Chondrocyte (in vitro differentiated cells): Measurements from ENCODE around the gene DUSP22. TPM values are rescaled to one million over a fixed set of nuclear protein-coding genes. Genes with fewer than 3 reads are reported as not detected.

Source experiments
- DNase-seq: peaks from one replicate; pipeline ENCODE4 v3.0.0; 2021; ENCODE audit warnings: mixed read lengths, low spot score
- H3K27ac Mint-ChIP-seq: one replicate; pipeline ENCODE4 v1.8.0; 2021; ENCODE audit warnings: mild to moderate bottlenecking, moderate library complexity, mixed read lengths; ENCODE audit not compliant: unreplicated experiment
- H3K27me3 Mint-ChIP-seq: 2 replicates; pipeline ENCODE4 v1.8.0; 2021; ENCODE audit warnings: low read depth, mixed read lengths
- H3K36me3 Mint-ChIP-seq: 2 replicates; pipeline ENCODE4 v1.8.0; 2021; ENCODE audit warnings: low read depth, mixed read lengths
- H3K4me1 Mint-ChIP-seq: 2 replicates; pipeline ENCODE4 v1.8.0; 2021; ENCODE audit warnings: low read depth, mild to moderate bottlenecking, mixed read lengths
- H3K4me3 Mint-ChIP-seq: one replicate; pipeline ENCODE4 v1.8.0; 2021; ENCODE audit warnings: mild to moderate bottlenecking, moderate library complexity, mixed read lengths; ENCODE audit not compliant: unreplicated experiment
- H3K9me3 Mint-ChIP-seq: 2 replicates; pipeline ENCODE4 v1.8.0; 2021; ENCODE audit warnings: low read depth, mixed read lengths
- total RNA-seq: library from RNA; stranded (reverse); gene quantifications from 3 replicates; pipeline ENCODE4 v1.2.1, GENCODE V29; 2021
- TF ChIP-seq, protein P1 (sequence below): fragments of 200-600 bp; sonication (generic); IDR thresholded peaks from 2 replicates; pipeline ENCODE4 v1.5.0; 2021; ENCODE audit warnings: antibody characterized with exemption, mild to moderate bottlenecking, moderate library complexity

DUSP22 gene
- total RNA-seq, 1 donor from 2014 or later: 34.2 TPM

DNA sequence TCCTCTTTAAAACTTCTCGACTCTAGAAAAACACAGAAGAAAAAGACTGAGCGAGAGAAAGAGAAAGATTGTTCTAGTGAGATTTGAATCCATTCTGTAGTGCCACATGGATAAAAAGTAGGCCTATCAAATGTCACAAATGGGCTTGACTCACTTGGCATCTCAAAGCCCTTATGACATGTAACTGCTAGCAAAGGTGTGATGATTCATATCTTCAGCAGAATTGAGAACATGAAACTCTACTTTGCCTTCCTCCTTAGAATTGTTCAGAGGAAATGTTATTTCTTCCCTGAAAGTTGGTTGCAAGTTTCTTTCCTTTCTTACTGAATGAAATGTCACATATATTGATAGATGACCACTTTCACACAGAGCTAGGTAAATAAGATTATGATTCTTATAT is 40.4 kb upstream of the DUSP22 start:
- Mint-ChIP-seq H3K4me3 (no peak overlapping the region), H3K36me3 (no peaks in the 10 kb centered on the region), H3K27me3 (peaks cover 15% of the 10 kb centered on the region), H3K27ac (no peak overlapping the region), H3K4me1 (peaks cover 2% of the 10 kb centered on the region), H3K9me3 (no peaks in the 10 kb centered on the region)
- TF ChIP-seq, protein P1, sequence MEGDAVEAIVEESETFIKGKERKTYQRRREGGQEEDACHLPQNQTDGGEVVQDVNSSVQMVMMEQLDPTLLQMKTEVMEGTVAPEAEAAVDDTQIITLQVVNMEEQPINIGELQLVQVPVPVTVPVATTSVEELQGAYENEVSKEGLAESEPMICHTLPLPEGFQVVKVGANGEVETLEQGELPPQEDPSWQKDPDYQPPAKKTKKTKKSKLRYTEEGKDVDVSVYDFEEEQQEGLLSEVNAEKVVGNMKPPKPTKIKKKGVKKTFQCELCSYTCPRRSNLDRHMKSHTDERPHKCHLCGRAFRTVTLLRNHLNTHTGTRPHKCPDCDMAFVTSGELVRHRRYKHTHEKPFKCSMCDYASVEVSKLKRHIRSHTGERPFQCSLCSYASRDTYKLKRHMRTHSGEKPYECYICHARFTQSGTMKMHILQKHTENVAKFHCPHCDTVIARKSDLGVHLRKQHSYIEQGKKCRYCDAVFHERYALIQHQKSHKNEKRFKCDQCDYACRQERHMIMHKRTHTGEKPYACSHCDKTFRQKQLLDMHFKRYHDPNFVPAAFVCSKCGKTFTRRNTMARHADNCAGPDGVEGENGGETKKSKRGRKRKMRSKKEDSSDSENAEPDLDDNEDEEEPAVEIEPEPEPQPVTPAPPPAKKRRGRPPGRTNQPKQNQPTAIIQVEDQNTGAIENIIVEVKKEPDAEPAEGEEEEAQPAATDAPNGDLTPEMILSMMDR: no peak
- DNase-seq: no peak

DNA sequence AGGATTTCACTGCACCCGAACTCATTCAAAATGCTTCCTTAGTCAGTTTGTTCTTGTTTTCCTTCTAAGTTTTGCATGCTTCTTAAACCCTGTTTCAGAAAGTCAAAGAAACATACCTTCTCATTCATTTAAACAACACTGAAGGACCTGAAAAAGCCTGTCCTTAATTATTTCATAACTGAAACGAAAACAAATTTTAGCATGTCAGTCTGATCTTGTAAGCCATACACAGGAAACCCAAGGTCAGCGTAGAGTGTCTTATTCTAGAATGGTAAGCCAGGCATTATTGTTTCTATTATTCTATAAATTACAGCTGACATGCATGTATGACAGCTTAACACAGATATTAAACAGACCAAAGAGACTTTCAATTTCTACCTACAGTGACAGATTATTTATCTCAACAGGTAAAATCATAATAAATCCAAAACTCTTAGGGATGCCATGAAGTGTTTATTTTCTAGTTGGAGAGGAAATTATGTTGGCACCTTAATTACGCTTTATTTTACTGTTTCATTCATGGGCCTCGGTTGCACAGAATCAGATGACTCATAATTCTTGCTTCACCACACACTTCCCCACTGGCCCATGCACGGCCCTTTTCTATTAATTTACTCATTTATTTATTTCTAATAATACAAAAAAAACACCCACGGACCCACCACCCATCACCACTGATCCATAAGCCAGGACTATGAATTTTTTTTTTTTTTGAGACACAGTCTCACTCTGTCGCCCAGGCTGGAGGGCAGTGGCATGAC is 39.3 kb upstream of the DUSP22 start:
- Mint-ChIP-seq H3K27ac (no peak overlapping the region), H3K4me3 (no peak overlapping the region), H3K9me3 (no peaks in the 10 kb centered on the region), H3K4me1 (peaks cover 5% of the 10 kb centered on the region), H3K27me3 (peaks cover 15% of the 10 kb centered on the region), H3K36me3 (no peaks in the 10 kb centered on the region)
- no peak for DNase-seq
- TF ChIP-seq, protein P1: no peak

DNA sequence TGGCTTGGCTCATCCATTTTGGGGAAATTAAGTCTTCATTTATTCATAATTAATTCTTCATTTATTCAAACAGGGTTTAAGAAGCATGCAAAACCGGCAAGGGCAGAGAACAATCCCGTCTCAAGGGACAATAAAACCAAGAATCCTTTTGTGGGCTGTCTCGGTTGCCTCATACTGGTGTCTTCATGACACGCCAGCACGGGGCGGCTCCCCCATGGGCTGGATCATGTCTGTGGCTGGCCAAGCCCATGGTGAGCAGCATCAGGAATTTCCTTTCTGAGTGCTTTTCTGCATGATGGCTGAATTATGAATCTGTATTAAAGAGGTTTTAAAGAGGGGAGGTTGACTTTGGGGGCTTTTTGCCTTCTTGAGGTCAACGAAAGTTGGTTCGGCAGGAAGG is 38.3 kb upstream of the DUSP22 start:
- Mint-ChIP-seq H3K4me3 (no peak overlapping the region), H3K9me3 (peaks cover 5% of the 10 kb centered on the region), H3K27ac (no peak overlapping the region), H3K36me3 (no peaks in the 10 kb centered on the region), H3K4me1 (peaks cover 5% of the 10 kb centered on the region), H3K27me3 (peaks cover 15% of the 10 kb centered on the region)
- no peak for DNase-seq
- TF ChIP-seq, protein P1: no peak

DNA sequence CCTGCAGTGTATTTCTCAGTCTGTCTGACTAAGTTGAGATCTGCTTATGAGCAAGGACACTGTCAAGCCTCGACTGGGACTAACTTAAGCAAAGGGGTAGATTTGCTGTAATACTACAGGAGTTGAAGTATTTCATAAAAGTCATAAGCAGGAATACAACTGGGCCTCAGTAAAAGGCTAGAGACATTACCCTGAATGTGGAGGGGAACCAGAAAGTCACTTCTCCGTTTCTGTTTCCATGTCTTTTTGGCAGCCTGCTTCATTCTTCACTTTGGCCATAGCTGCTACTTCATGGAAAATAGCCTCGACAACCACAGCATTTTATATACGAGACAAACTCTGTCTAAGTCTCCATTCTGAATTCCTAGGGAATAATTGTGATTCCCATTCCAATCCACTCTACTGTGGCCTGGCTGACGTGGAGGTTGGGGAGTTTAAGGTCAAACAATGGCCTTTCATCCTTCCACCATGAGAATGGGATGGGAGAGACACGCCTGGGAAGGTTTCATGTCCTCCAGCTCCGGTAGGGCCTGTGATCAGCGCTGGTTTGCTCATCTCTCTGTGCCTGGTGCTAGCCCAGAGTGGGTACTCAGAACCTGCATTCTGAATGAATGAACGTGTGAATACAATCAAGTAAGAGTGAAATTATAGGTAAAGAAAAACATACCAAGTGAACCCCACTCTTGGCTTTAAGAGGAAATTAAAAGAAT is 37.1 kb upstream of the DUSP22 start:
- TF ChIP-seq, protein P1: no peak
- peaks cover 7% of the 10 kb centered on the region for H3K27me3 Mint-ChIP-seq
- no peak for DNase-seq
- peaks cover 5% of the 10 kb centered on the region for H3K4me1 Mint-ChIP-seq
- H3K27ac Mint-ChIP-seq: no peak overlapping the region
- H3K36me3 Mint-ChIP-seq: no peaks in the 10 kb centered on the region
- no peak overlapping the region for H3K4me3 Mint-ChIP-seq
- peaks cover 7% of the 10 kb centered on the region for H3K9me3 Mint-ChIP-seq

DNA sequence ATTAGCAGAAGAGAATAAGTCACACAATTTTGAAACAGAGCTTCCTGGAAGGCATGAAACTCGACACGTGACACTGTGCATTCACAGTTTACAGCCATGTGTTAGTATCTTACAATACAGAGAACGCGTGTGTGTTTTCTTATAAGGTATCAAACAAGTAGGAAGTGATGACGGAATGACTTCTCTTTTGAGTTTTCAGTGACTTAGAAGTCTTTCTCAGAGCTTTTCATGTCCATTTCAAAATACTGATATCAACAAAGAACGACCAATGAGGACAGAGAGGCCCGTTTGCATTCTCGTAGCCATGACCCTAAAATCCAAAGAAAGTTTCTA is 36.6 kb upstream of the DUSP22 start:
- H3K27me3 Mint-ChIP-seq: peaks cover 6% of the 10 kb centered on the region
- H3K27ac Mint-ChIP-seq: no peak overlapping the region
- peaks cover 7% of the 10 kb centered on the region for H3K9me3 Mint-ChIP-seq
- TF ChIP-seq, protein P1: no peak
- no peak overlapping the region for H3K4me3 Mint-ChIP-seq
- H3K4me1 Mint-ChIP-seq: peaks cover 5% of the 10 kb centered on the region
- no peaks in the 10 kb centered on the region for H3K36me3 Mint-ChIP-seq
- DNase-seq: no peak
